ENCODE data around the gene BLM. TPM values are rescaled to one million over a fixed set of nuclear protein-coding genes. Genes with fewer than 3 reads are reported as not detected.

The BLM gene
- polyA plus RNA-seq, 1 donor (not counting 4 experiments of a cell fraction or from before 2014, with no cell fraction given): 4.4 TPM

DNA sequence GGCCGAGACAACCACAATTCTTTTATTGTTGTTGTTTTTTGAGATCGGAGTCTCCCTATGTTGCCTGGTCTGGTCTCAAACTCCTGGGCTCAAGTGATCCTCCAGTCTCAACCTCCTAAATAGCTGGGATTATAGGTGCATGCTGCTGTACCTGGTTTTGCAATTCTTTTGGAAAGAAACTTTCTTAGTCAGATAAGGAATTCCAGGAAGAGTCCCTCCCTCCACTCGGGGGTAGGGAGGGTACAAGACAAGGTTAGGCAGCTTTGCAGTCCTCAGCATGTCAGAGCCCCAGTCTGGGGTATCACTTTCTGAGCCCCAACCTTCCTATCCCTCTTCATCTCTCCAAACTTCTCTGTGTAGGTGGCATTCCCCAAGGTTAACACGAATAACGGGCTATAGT lies 117.5 kb downstream of the BLM start:
- no peak overlapping the region for H3K4me2 ChIP-seq (ENCODE audit: control insufficient read depth, extremely low read depth, insufficient read depth, low read depth, low read length)
- H3K4me1 ChIP-seq (ENCODE audit: control insufficient read depth, extremely low read depth, insufficient read depth, low read length): peaks cover 8% of the 10 kb centered on the region
- FAIRE-seq: no peak
- H2AFZ ChIP-seq (ENCODE audit: control insufficient read depth, low read length): no peak overlapping the region
- no peaks in the 10 kb centered on the region for H3K9me3 ChIP-seq (ENCODE audit: control insufficient read depth, low read depth, low read length)
- H3K9ac ChIP-seq (ENCODE audit: control insufficient read depth, extremely low read depth, insufficient read depth, low read length): no peak overlapping the region
- H3K4me3 ChIP-seq (ENCODE audit: control insufficient read depth in 2 of 3, extremely low read depth in 1 of 3, insufficient read depth in 2 of 3, low read depth in 1 of 3, low read length in 3 of 3): no peak overlapping the region
- no peak overlapping the region for H3K27ac ChIP-seq (ENCODE audit: control insufficient read depth, insufficient read depth, low read length)
- no peak for DNase-seq (ENCODE audit: low read depth, low spot score)
- TF ChIP-seq, protein P1, sequence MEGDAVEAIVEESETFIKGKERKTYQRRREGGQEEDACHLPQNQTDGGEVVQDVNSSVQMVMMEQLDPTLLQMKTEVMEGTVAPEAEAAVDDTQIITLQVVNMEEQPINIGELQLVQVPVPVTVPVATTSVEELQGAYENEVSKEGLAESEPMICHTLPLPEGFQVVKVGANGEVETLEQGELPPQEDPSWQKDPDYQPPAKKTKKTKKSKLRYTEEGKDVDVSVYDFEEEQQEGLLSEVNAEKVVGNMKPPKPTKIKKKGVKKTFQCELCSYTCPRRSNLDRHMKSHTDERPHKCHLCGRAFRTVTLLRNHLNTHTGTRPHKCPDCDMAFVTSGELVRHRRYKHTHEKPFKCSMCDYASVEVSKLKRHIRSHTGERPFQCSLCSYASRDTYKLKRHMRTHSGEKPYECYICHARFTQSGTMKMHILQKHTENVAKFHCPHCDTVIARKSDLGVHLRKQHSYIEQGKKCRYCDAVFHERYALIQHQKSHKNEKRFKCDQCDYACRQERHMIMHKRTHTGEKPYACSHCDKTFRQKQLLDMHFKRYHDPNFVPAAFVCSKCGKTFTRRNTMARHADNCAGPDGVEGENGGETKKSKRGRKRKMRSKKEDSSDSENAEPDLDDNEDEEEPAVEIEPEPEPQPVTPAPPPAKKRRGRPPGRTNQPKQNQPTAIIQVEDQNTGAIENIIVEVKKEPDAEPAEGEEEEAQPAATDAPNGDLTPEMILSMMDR (optimal IDR thresholded peaks at IDR 0.05 in 1 of 3, IDR thresholded peaks at IDR 0.05 in 1 of 3, conservative IDR thresholded peaks at IDR 0.05 in 1 of 3; ENCODE audit: extremely low read depth in 1 of 3, insufficient read depth in 2 of 3, low read length in 3 of 3): no peak
- no peak for TF ChIP-seq EZH2 (IDR thresholded peaks at IDR 0.05; ENCODE audit: low read length)
- no peaks in the 10 kb centered on the region for H4K20me1 ChIP-seq (ENCODE audit: control insufficient read depth, extremely low read depth, insufficient read depth, low read length)
- no peaks in the 10 kb centered on the region for H3K79me2 ChIP-seq (ENCODE audit: control insufficient read depth, insufficient read depth, low read length)
- H3K9me1 ChIP-seq (ENCODE audit: control insufficient read depth, extremely low read depth, insufficient read depth, low read length): no peaks in the 10 kb centered on the region
- dilution Hi-C loops (cut with MboI; ENCODE audit: extremely low pct_ligation_motif_present, low sequenced_read_pairs): no loop called here
- H3K27me3 ChIP-seq (ENCODE audit: control insufficient read depth, extremely low read depth, insufficient read depth, low read length): no peaks in the 10 kb centered on the region
- H3K36me3 ChIP-seq (ENCODE audit: control insufficient read depth in 2 of 2, extremely low read depth in 1 of 2, insufficient read depth in 2 of 2, low read length in 2 of 2): no peaks in the 10 kb centered on the region

DNA sequence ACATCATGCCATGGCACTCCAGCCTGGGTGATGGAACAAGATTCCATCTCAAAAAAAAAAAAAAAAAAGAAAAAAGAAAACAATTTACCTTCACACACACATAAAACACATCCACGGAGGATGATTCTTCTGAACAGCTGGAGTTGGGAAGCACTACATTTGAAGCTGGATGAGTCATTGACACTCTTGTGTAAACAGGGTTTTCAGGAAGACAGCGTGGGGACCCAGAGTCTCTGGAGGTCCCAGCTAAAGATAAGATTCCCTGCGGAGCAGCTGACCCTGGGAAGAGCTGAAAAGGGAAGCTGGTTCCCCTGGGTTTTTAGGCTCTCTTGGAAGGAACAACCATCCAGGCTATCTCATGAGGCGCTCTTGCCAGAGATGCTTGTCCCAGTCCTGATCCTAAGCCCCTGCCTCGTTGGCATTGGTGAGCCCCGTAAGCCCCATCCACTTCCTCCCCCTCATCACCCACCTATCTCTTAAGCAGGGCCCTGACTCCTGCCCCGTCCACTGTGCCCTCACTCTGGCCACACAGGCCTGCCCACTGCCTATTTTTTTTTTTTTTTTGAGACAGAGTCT lies 119.2 kb downstream of the BLM start:
- Histone ChIP-seq H3K4me3 (ENCODE audit: control insufficient read depth in 2 of 3, extremely low read depth in 1 of 3, insufficient read depth in 2 of 3, low read depth in 1 of 3, low read length in 3 of 3) (no peak overlapping the region), H3K36me3 (ENCODE audit: control insufficient read depth in 2 of 2, extremely low read depth in 1 of 2, insufficient read depth in 2 of 2, low read length in 2 of 2) (no peaks in the 10 kb centered on the region), H3K9me1 (ENCODE audit: control insufficient read depth, extremely low read depth, insufficient read depth, low read length) (no peaks in the 10 kb centered on the region), H3K79me2 (ENCODE audit: control insufficient read depth, insufficient read depth, low read length) (no peaks in the 10 kb centered on the region), H3K9ac (ENCODE audit: control insufficient read depth, extremely low read depth, insufficient read depth, low read length) (no peak overlapping the region), H4K20me1 (ENCODE audit: control insufficient read depth, extremely low read depth, insufficient read depth, low read length) (no peaks in the 10 kb centered on the region), H3K27me3 (ENCODE audit: control insufficient read depth, extremely low read depth, insufficient read depth, low read length) (no peaks in the 10 kb centered on the region), H3K27ac (ENCODE audit: control insufficient read depth, insufficient read depth, low read length) (no peak overlapping the region), H2AFZ (ENCODE audit: control insufficient read depth, low read length) (no peak overlapping the region), H3K4me1 (ENCODE audit: control insufficient read depth, extremely low read depth, insufficient read depth, low read length) (peaks cover 9% of the 10 kb centered on the region), H3K4me2 (ENCODE audit: control insufficient read depth, extremely low read depth, insufficient read depth, low read depth, low read length) (no peak overlapping the region), H3K9me3 (ENCODE audit: control insufficient read depth, low read depth, low read length) (no peaks in the 10 kb centered on the region)
- TF ChIP-seq, protein P1 (optimal IDR thresholded peaks at IDR 0.05 in 1 of 3, IDR thresholded peaks at IDR 0.05 in 1 of 3, conservative IDR thresholded peaks at IDR 0.05 in 1 of 3; ENCODE audit: extremely low read depth in 1 of 3, insufficient read depth in 2 of 3, low read length in 3 of 3): no peak
- TF ChIP-seq EZH2 (IDR thresholded peaks at IDR 0.05; ENCODE audit: low read length): no peak
- DNase-seq (ENCODE audit: low read depth, low spot score): no peak
- no peak for FAIRE-seq
- dilution Hi-C loops (cut with MboI; ENCODE audit: extremely low pct_ligation_motif_present, low sequenced_read_pairs): no loop called here

Measured in keratinocyte (primary cell).